Stimulated activated CD4-positive, alpha-beta T cell treated with anti-CD3 and anti-CD28 coated beads, TNF-alpha, amount 100 ng/mL, for 4 hours (primary cell): Measurements from ENCODE around the gene COBLL1.
"Not testable (repeated sequence)": the region's sequence is repeated elsewhere in the genome, so short reads cannot be mapped to it uniquely, and the experiment has no call there.

ENCODE experiments used
- DNase-seq, 3 experiments: peaks; one replicate each; pipeline ENCODE4 v3.0.0-alpha.2; 2020; ENCODE audit warnings: low read depth in 3 of 3

Gene COBLL1

DNA sequence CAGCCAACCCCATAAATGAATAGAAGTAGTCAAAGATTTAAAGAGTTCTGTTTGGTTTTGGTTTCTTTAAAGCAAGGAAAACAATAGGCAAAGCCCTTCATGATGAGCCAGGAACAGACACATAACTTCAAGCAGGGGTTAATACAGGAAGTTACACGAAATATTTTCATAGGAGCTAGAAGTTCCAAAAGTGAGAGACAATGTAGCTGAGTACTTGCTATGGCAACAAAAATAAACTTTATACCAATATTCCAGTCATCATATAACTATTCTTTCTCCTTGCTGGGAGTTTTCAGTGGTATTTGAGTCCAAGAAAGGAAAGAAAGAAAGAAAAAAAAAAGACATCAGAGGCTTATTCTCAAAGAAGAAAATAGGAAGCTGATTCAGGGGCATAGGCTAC, 56.2 kb downstream of the COBLL1 start:
- DNase-seq, result no peak

DNA sequence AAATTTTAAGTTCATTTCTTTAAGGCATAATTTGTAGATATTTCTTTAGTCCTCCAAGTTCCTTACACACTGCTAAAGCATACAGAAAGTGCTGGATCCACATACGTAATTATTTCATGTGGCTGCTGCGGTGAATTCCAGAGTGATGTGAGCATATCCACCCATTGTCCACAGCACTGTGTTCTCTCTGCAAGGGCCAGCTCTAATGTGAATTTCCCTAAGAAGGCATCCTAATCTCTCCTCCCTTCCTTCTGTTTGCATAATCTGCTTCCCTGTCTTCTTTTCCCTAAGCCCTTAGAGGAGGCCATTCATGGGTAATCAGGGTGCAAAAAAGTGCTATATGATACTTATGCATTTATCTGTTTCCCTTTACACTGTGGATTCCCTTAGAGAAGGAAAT, 57.2 kb downstream of the COBLL1 start:
- DNase-seq, result no peak

- DNase-seq, result no peak
Observed at GRCh38 chr2:164782323-164782722, 59.3 kb downstream of the COBLL1 start.

- DNase-seq, result no peak
Observed at GRCh38 chr2:164781394-164781793, 60.2 kb downstream of the COBLL1 start.

GRCh38 chr2:164780611-164781178, 60.9 kb downstream of the COBLL1 start:
- DNase-seq, result no peak

GRCh38 chr2:164779383-164780057, 62.1 kb downstream of the COBLL1 start:
- no peak for DNase-seq

DNA sequence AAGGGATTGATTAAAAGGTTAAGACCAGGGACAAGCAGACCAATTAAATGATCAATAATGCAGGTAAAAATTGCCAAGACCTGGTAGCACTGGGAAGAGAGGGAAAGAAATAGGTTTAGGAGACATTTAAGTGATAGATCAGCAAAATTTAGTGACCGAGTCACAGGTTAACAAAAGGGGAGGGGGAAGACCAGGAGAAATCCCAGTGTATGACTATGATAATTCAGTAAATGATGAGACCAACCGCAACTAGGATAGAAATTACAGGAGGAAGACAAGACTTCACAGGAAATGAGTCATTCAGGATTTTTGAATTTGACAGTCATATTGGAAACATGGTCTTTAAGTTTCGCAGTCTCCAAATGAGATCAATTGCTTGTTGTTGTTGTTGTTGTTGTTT, 62.9 kb downstream of the COBLL1 start:
- no peak for DNase-seq

DNA sequence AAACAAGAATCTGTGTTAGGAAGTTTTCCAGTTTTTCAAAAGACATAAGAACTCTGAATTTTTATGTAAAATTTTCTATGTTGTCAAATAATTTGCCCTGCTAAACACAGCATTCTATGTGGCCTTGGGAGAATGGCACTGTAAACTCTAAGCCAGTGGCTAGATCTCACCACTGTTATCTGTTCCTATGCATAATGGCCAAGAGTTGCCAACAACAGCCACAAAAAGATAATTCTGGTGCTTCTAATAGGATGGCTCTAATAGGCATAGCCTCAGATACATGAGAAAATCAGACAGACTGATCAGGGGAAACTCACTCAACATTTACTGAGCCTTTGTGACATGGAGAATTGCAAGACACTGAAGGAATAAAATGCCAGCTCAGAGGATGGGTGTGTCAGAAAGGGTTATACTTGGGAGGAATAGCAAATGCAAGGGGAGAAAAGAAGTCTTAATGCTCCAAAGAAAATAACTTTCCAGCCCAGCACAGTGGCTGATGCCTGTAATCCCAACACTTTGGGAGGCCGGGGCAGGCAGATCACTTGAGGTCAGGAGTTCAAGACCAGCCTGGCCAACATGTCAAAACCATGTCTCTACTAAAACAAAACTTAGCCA, 63.7 kb downstream of the COBLL1 start:
- DNase-seq, result no peak

DNA sequence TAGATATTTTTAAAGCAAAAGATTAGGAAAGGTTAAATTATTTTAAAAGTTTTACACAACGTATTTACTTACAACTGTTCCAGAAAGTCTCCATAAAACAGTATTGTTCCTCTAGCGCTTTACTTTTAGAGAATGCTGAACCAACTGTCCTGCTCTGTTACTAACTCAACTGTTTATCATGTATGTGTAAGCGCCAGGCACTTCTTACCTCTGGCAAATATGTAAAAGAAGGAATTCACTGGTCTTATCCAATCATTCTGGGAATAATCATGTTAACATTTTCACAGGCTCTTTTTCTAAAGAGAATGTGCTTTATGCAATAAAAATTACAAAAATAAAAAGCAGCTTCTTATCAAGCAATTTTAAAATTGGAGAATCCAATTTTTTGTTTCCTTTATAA, 68.0 kb downstream of the COBLL1 start:
- no peak for DNase-seq

GRCh38 chr2:164773091-164773490, 68.5 kb downstream of the COBLL1 start:
- no peak for DNase-seq

- DNase-seq, result no peak
Observed at GRCh38 chr2:164771897-164772296, 69.7 kb downstream of the COBLL1 start.

DNA sequence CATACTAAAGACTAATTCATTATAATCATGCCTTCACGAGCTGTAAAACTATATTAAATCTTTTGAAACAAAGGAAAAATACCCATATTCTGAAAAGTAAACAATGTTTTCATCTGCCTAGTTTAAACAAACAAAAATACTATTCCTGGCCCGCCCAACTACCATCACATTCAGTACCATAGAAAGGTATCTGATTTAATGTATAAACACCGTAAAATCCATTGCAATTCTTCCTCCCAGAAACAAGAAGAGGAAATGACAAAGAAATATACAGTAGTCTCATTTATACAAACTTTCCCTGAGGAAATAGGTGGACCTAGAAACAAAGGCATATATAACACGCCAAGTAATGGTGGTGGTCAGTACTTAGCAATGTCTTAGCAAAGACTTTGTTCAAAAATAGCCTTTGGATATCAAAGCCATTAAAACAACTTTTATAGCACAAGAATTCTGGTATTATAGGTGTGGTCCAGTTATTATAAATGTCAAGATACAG, 71.2 kb downstream of the COBLL1 start:
- no peak for DNase-seq

DNA sequence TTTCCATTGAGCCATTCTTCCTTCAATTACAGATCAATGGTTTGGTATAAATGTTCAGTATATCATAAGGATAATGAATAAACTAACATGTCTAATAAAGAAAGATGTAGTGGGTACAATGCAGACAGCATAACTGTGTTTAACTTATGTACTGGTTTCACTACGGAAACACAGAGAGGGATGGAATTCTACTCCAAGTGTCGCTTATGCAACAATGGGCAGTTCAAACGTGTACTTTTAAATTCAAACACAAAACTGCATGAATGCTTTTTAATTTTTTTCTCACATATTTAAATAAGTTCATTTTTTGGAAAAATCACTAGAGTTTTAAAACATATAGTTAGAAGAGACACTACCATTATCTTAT, 74.7 kb downstream of the COBLL1 start:
- DNase-seq, result no peak

GRCh38 chr2:164766216-164766953, 75.2 kb downstream of the COBLL1 start:
- no peak for DNase-seq

DNA sequence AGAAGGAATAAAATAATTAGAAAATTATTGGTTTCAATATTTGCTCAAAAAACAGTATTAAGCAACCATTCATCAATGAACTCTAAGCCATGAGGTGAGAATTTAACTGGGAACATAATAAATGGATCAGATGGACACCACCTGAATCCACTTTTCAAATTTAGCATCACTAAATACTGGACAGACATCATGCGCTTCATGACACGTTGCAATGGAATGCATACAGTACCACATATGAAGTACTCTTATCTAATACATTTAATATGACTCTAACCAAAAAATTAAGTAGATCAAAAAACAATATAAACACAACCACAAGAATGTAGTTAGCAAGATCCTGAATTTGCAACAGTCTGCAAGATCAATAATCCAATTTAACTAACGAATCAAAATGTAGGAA, 76.6 kb downstream of the COBLL1 start:
- DNase-seq, result no peak

DNA sequence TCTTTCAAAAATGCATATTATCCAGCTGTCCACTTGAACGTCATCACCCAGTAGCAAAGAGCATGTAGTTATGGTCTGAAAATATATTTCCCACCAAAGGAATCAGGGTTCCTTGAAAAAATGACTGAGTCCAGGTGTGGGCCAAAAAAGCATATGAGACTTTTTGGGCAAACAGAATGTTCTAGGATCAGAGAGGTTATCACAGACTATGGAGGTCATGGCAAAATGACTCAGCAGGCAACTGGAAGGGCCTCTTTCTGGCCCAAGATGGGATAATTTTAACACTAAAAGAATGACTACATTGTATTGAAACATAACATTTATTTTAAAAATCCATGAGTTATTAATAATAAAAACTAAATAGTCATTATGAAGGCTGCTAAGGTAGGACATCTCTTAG, 77.1 kb downstream of the COBLL1 start:
- DNase-seq, result no peak

DNA sequence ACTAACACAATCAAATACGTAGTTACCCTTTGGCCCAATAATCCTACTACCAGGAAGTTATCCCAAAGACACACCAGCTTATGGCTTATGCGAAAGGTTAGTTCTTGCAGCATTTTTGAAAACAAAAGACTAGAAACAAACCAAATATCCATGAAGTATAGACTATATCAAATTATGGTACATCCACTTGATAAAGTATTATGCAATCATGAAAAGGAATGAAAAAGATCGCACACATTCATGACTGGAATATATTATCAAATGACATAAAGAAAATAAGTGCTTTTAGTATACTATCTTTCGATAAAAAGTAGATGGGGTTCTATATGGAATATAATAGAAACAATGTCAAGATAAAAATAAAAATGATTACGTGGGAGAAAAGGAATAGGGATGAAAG, 78.2 kb downstream of the COBLL1 start:
- DNase-seq, result no peak

- DNase-seq, result no peak
Observed at GRCh38 chr2:164761737-164762460, 79.7 kb downstream of the COBLL1 start.

- DNase-seq, result not testable (repeated sequence)
Observed at GRCh38 chr2:164761201-164761600, 80.4 kb downstream of the COBLL1 start.

DNA sequence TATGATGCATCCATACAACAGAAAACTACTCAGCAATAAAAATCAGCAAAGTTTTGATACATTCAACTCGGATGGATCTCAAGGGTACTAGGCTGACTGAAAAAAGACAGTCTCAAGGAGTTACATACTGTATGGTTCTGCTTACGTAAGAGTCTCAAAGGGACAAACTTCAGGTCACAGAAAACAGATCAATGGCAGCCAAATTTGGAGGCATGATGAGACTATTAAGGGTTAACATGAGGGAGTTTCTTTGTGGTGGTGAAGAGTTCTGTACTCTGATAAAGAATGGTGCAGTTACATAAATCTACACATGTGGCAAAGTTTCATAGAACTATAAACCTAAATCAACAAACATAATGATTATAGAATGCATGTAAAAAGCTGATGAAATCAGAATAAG, 81.4 kb downstream of the COBLL1 start:
- no peak for DNase-seq

DNA sequence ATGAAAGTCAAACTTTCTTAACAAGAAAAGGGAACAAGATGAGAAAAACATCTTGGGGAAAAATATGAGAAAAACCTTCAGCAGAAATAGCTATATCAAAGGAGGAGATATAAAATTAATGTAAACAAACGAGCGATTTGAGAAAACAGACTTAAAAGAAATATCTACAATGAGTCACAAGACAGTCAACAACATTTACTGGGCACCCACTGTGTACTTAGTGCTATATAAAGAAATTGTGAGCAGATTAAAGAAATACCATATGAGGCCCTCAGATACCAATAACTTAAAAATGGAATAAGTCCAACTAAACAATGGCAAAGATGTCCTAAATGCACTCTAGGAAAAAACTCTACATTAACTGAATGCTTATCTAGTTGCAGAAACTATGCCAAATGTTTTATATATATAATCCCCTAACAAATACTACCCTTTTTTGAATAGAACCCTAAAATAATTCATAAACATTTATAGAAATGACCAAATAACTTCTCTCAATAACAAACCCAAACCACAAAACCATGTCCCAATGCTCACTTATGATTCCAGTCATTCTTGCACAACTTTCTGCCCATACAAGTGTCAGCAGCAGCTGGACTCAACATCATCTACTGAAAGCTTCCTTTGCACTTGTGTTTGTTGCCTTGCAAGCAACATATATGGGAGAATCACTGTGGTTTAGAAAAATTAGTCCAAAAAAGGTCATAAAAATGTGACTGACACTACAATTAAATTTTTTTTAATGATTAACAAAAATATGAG, 83.5 kb downstream of the COBLL1 start:
- DNase-seq, result no peak
